Body of pancreas (tissue), 4 donors: ENCODE results near the gene PPTC7.

Source experiments
- CTCF ChIP-seq, 7 experiments: fragments of 450-650 bp in 4 of 7; fragments of 200-600 bp in 3 of 7; sonication (generic) in 3 of 7; IDR thresholded peaks; one replicate each; pipeline ENCODE4 v1.5.1; 2016 to 2019; ENCODE audit warnings: antibody characterized with exemption in 7 of 7
- POLR2A ChIP-seq, 3 donors: fragments of 450-650 bp; IDR thresholded peaks; one replicate each; pipeline ENCODE4 v1.6.1; 2016; ENCODE audit warnings: antibody characterized with exemption in 3 of 3, mild to moderate bottlenecking in 2 of 3

GRCh38 chr12:110543965-110544364, 39.2 kb downstream of the PPTC7 start:
- TF ChIP-seq CTCF (IDR thresholded peaks at IDR 0.05) (no peak), POLR2A (IDR thresholded peaks at IDR 0.05) (no peak)
